Neuronal stem cell (in vitro differentiated cells): ENCODE data around the gene JSRP1.

Experiments
- DNase-seq: peaks from one replicate; pipeline ENCODE4 v3.0.0-alpha.2; 2013; ENCODE audit warnings: low spot score
- H2AFZ ChIP-seq: one replicate; pipeline ENCODE4 v1.6.1; 2013; ENCODE audit warnings: mild to moderate bottlenecking, low read length, inconsistent platforms
- H2AK5ac ChIP-seq: 2 replicates; pipeline ENCODE4 v1.6.1; 2013; ENCODE audit warnings: low read depth, mild to moderate bottlenecking, inconsistent platforms, low read length, moderate library complexity, mixed read lengths
- H2BK120ac ChIP-seq: 2 replicates; pipeline ENCODE4 v1.6.1; 2013; ENCODE audit warnings: low read depth, mild to moderate bottlenecking, inconsistent platforms, low read length, moderate library complexity, mixed read lengths
- H2BK12ac ChIP-seq: one replicate; pipeline ENCODE4 v1.6.1; 2013; ENCODE audit warnings: low read length, inconsistent platforms
- H2BK15ac ChIP-seq: 2 replicates; pipeline ENCODE4 v1.6.1; 2013; ENCODE audit warnings: mild to moderate bottlenecking, low read length, inconsistent platforms, mixed read lengths
- H2BK5ac ChIP-seq: one replicate; pipeline ENCODE4 v1.6.1; 2013; ENCODE audit warnings: inconsistent platforms, mild to moderate bottlenecking, low read length, moderate library complexity
- H3K14ac ChIP-seq: one replicate; pipeline ENCODE4 v1.6.1; 2013; ENCODE audit warnings: low read length, inconsistent platforms
- H3K18ac ChIP-seq: 2 replicates; pipeline ENCODE4 v1.6.1; 2013; ENCODE audit warnings: low read length, inconsistent platforms
- H3K23ac ChIP-seq: 2 replicates; pipeline ENCODE4 v1.6.1; 2013; ENCODE audit warnings: low read depth, mild to moderate bottlenecking, mixed read lengths, low read length, inconsistent platforms; ENCODE audit not compliant: poor library complexity
- H3K27ac ChIP-seq: replicated peaks from 3 replicates; pipeline ENCODE4 v1.5.1; 2013; ENCODE audit warnings: low read length, inconsistent platforms
- H3K27me3 ChIP-seq, 3 experiments: 2 replicates each; pipeline ENCODE4 v1.6.1; 2013; ENCODE audit warnings: low read length in 3 of 3, mild to moderate bottlenecking in 2 of 3, inconsistent platforms in 1 of 3, low read depth in 1 of 3, mixed read lengths in 1 of 3, moderate library complexity in 1 of 3; ENCODE audit not compliant: control insufficient read depth in 3 of 3, insufficient read depth in 3 of 3
- H3K36me3 ChIP-seq, 2 donors: replicated peaks in 1 of 2; 2 replicates each; pipeline ENCODE4 v1.6.1; 2013; ENCODE audit warnings: low read length in 2 of 2; ENCODE audit not compliant: control insufficient read depth in 2 of 2, insufficient read depth in 2 of 2
- H3K4ac ChIP-seq: 2 replicates; pipeline ENCODE4 v1.6.1; 2013; ENCODE audit warnings: inconsistent platforms, mild to moderate bottlenecking, low read length, moderate library complexity
- H3K4me1 ChIP-seq, 2 donors: 1 replicate in 1 of 2; 2 replicates in 1 of 2; pipeline ENCODE4 v1.6.1; 2013; ENCODE audit warnings: low read length in 2 of 2, low read depth in 1 of 2; ENCODE audit not compliant: control insufficient read depth in 2 of 2, insufficient read depth in 1 of 2
- H3K4me2 ChIP-seq: one replicate; pipeline ENCODE4 v1.6.1; 2013; ENCODE audit warnings: mild to moderate bottlenecking, low read length, inconsistent platforms; ENCODE audit not compliant: insufficient read depth, poor library complexity, severe bottlenecking
- H3K4me3 ChIP-seq, 2 donors: 2 replicates each; pipeline ENCODE4 v1.5.1; 2013; ENCODE audit warnings: low read length in 2 of 2, mild to moderate bottlenecking in 2 of 2, inconsistent platforms in 1 of 2, moderate library complexity in 1 of 2
- H3K79me1 ChIP-seq: one replicate; pipeline ENCODE4 v1.6.1; 2013; ENCODE audit warnings: low read depth, mild to moderate bottlenecking, inconsistent platforms, low read length, moderate library complexity
- H3K9ac ChIP-seq: one replicate; pipeline ENCODE4 v1.6.1; 2013; ENCODE audit warnings: mild to moderate bottlenecking, low read depth, low read length, inconsistent platforms; ENCODE audit not compliant: poor library complexity
- H3K9me3 ChIP-seq, 2 donors: replicated peaks in 1 of 2; 2 replicates each; pipeline versions ENCODE3 to v1.6.1; 2013; ENCODE audit warnings: low read length in 2 of 2, mild to moderate bottlenecking in 2 of 2, inconsistent platforms in 1 of 2, low read depth in 1 of 2, mixed read lengths in 1 of 2, moderate library complexity in 1 of 2; ENCODE audit not compliant: control insufficient read depth in 2 of 2, insufficient read depth in 1 of 2
- H4K8ac ChIP-seq: one replicate; pipeline ENCODE4 v1.6.1; 2013; ENCODE audit warnings: low read depth, mild to moderate bottlenecking, inconsistent platforms, low read length, moderate library complexity
- H4K91ac ChIP-seq: one replicate; pipeline ENCODE4 v1.6.1; 2013; ENCODE audit warnings: low read length, low read depth, mild to moderate bottlenecking, inconsistent platforms; ENCODE audit not compliant: poor library complexity
- WGBS, 2 donors: extraction: QIAGEN DNeasy Blood & Tissue Kit; methylation state at CpG; one replicate each; pipeline ENCODE4 v1.1.7; 2013; ENCODE audit warnings: missing lambda C conversion rate in 2 of 2, mixed read lengths in 1 of 2; ENCODE audit not compliant: insufficient read length in 2 of 2, insufficient replicate concordance in 1 of 2; ENCODE audit errors: extremely low coverage in 2 of 2; 5-methylcytosine and 5-hydroxymethylcytosine counted together

JSRP1 gene

DNA sequence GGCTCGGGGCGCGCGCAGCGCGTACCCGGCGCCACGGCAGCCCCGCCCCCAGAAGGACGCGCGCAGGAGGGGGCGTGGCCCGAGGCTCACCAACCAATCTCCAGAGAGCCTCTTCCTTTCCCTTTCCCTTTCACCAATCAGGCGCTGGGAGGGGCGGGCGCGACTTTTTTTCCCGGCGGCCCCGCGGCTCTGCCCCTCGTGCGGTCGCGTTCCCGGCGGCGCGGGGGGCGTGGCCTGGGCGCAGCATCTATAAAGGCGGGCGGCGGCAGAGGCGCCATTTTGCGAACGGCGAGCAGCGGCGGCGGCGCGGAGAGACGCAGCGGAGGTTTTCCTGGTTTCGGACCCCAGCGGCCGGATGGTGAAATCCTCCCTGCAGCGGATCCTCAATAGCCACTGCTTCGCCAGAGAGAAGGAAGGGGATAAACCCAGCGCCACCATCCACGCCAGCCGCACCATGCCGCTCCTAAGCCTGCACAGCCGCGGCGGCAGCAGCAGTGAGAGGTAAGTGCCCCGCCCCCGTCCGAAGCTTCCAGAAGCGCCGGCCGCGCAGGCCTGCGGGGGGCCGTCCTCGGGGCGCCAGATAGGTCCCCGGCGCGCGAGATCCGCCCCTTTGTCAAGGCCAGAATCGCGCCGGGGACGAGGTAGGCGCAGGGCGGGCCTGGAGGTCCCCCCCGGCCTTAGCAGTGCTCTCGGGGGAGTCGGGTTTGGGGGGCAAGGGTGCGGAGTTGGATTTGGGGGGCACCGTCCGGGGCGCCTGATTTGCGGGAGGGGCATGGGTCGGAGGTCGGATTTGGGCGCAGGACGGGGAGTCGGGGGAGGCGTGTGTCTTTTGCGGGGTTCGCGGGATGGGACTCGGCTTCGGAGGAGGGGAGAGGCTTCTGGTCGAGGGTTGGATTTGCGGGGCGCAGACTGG, 13.3 kb upstream of the JSRP1 start:
- peak; percentile 97 for DNase-seq
- Histone ChIP-seq H2BK5ac (peak overlapping the region; percentile 95), H3K9ac (peak overlapping the region; percentile 99), H3K4me2 (peak overlapping the region; percentile 77), H3K18ac (peak overlapping the region; percentile 98), H2BK15ac (no peak overlapping the region), H2AK5ac (peak overlapping the region; percentile 90), H4K8ac (no peak overlapping the region), H2BK120ac (peak overlapping the region; percentile 18), H3K27ac (peak overlapping the region; percentile 59), H3K27me3 (no peaks in the 10 kb centered on the region), H3K23ac (peak overlapping the region; percentile 100), H4K91ac (no peak overlapping the region), H3K4me3 (peak overlapping the region; percentile 100), H3K79me1 (peaks cover 19% of the 10 kb centered on the region), H3K4ac (peak overlapping the region; percentile 66), H3K9me3 (no peaks in the 10 kb centered on the region), H3K4me1 (peaks cover 11 to 24% of the 10 kb centered on the region in 2 donors), H3K14ac (peak overlapping the region; percentile 98), H2BK12ac (no peak overlapping the region), H3K36me3 (peaks cover 15 to 28% of the 10 kb centered on the region in 2 donors), H2AFZ (peak overlapping the region; percentile 87)
- no CpG with 5 or more reads among the region's 103 CpGs for WGBS, 2 donors

DNA sequence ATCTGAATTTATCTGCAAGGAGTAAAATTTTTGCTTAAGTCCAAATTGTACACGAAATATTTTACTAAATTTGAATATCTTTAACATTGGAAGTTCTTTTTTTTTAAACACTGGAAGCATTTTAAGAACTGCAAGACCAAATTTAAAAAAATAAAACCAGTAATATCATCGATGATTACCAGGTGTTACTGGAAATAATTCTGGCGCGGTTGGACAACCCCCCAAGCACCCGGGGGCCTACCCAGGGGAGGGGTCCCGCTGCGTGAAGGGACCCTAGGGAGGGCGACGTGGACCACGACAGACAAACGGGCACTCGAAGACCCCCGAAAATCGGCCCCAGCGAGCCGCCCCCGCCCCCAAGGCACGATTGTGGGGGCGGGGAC, 12.6 kb upstream of the JSRP1 start:
- no CpG with 5 or more reads among the region's 19 CpGs for WGBS, 2 donors
- Histone ChIP-seq H2AK5ac (no peak overlapping the region), H3K4ac (no peak overlapping the region), H3K9me3 (no peaks in the 10 kb centered on the region), H4K8ac (no peak overlapping the region), H3K36me3 (peaks cover 13 to 22% of the 10 kb centered on the region in 2 donors), H3K14ac (no peak overlapping the region), H3K4me1 (peaks cover 11 to 24% of the 10 kb centered on the region in 2 donors), H2BK5ac (no peak overlapping the region), H3K4me3 (peak overlapping the region; percentile 81 to 100), H2BK120ac (no peak overlapping the region), H3K79me1 (peaks cover 12% of the 10 kb centered on the region), H3K18ac (peak overlapping the region; percentile 89), H2BK12ac (no peak overlapping the region), H4K91ac (no peak overlapping the region), H3K9ac (peak overlapping the region; percentile 81), H3K23ac (no peak overlapping the region), H3K27ac (no peak overlapping the region), H2BK15ac (no peak overlapping the region), H2AFZ (peak overlapping the region; percentile 87), H3K27me3 (no peaks in the 10 kb centered on the region), H3K4me2 (peak overlapping the region; percentile 56)
- DNase-seq: no peak

DNA sequence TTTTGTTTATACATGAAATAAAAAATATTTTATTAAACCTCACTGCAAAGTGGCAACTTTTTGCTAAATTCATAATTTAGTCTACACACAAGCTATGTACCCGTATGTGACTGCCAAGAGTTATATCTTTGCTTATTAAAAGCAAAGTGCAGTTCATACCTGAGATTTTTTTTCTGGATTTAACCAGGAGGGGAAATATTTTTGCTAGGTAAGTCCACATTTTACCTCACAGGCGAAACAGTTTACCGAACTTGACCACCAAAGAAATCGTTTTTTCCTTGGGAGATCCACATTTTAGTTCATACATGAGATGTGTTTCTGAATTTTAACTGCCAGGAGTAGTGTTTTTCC, 12.2 kb upstream of the JSRP1 start:
- Histone ChIP-seq H3K27ac (no peak overlapping the region), H3K79me1 (peaks cover 12% of the 10 kb centered on the region), H3K4ac (no peak overlapping the region), H3K23ac (no peak overlapping the region), H3K18ac (no peak overlapping the region), H2BK5ac (no peak overlapping the region), H3K4me2 (no peak overlapping the region), H4K8ac (no peak overlapping the region), H2BK15ac (no peak overlapping the region), H2AK5ac (no peak overlapping the region), H2BK120ac (no peak overlapping the region), H3K14ac (no peak overlapping the region), H3K27me3 (no peaks in the 10 kb centered on the region), H2AFZ (no peak overlapping the region), H3K4me3 (peak overlapping the region in 1 of 2 donors; percentile 100), H3K4me1 (peaks cover 10 to 22% of the 10 kb centered on the region in 2 donors), H3K36me3 (peaks cover 13 to 21% of the 10 kb centered on the region in 2 donors), H4K91ac (no peak overlapping the region), H3K9me3 (no peaks in the 10 kb centered on the region), H2BK12ac (no peak overlapping the region), H3K9ac (no peak overlapping the region)
- WGBS, 2 donors: no CpG with 5 or more reads among the region's 4 CpGs
- DNase-seq: no peak

DNA sequence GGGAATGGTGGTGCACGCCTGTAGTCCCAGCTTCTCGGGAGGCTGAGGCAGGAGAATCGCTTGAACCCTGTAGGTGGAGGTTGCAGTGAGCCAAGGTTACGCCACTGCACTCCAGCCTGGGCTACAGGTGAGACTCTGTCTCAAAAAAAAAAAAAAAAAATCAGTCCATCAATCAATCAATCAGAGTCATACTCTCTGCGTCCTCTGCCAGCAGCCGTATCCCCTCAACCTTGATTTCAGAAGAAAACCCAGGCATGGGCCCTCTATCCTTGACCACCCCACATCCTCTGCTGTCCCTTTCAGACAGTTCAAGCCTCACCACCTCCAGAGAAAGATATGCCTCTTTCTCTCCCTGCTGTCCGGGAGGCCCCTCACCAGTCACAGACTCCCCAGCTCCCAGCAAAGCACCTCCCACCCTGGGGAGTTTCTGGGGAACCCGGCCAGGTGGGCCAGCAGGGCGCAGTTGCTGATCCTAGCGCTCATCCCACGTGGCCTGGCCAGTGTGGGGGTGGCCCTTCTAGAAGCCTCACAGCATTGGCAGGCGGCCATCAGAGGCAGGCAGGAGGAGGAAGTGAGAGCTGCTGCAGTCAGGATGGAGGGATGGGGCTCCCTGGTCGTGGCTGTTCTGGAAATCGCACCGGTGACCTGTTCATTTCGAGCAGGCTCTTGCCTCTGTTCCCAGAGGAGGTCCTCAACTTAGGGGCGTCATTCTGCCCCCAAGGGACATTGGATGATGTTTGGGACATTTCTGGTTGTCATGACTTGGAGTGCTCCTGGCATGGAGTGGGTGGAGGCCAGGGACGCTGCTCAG, 10.2 kb upstream of the JSRP1 start:
- Histone ChIP-seq H3K14ac (no peak overlapping the region), H3K4ac (peak overlapping the region; percentile 37), H4K8ac (peak overlapping the region; percentile 43), H3K27ac (no peak overlapping the region), H2AFZ (peak overlapping the region; percentile 45), H2BK15ac (peak overlapping the region; percentile 92), H3K36me3 (peaks cover 0 to 3% of the 10 kb centered on the region in 2 donors), H3K4me3 (no peak overlapping the region), H3K9ac (peak overlapping the region; percentile 70), H3K9me3 (peaks cover 0 to 1% of the 10 kb centered on the region in 2 donors), H3K18ac (no peak overlapping the region), H2BK12ac (peak overlapping the region; percentile 22), H2BK5ac (no peak overlapping the region), H2BK120ac (no peak overlapping the region), H3K4me2 (no peak overlapping the region), H3K79me1 (peaks cover 7% of the 10 kb centered on the region), H2AK5ac (peak overlapping the region; percentile 90), H3K4me1 (peaks cover under 1 to 11% of the 10 kb centered on the region in 2 donors), H3K27me3 (no peaks in the 10 kb centered on the region), H3K23ac (no peak overlapping the region), H4K91ac (no peak overlapping the region)
- no peak for DNase-seq
- no CpG with 5 or more reads among the region's 18 CpGs for WGBS, 2 donors
